Measurements from ENCODE around the gene ANKRD28.

Gene ANKRD28

DNA sequence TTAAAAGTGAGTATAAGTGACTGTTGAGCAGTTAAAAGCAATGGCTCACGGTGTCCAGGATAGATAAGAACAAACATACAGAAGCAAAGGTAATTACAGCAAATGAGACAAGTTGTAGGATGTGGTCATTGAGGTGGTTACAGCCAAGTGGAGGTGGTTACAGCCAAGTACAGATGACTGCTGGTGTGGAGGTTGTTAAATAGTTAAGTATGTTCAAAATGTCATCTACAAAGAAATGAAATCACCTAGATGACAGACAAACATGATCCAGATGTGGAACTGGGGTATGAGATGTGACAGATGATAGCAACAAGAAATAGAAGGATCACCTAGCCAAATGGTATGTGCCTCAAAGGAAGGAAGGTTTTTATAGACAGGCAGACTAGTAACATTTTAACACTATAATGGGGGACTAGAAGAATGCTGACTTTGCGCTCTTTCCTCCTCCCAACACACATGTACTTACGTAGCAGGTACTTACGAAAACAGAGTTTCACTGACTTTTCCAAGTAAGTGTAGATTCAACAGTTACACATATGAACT is 6.8 kb upstream of the ANKRD28 start:
- in situ Hi-C loops (cut with HindIII; ENCODE audit: low sequenced_read_pairs) = no loop called here

DNA sequence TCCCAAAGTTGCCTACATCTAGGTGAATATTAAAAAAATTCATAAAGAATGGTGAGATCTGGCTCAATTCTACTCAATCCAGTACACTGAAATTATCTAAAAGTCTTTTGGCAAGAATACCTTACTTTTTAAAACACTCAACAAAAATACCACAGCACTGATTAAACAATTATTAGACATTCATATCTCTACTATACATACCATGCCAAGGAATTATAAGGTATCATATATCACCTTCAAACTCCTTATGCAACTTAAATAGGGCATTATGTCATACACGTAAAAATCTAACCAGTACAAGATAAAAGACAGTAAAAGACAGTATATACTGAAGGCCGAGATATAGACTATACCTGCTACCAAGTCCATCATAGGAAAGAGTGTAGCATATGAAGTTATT is 6.1 kb upstream of the ANKRD28 start:
- in situ Hi-C loops (cut with HindIII; ENCODE audit: low sequenced_read_pairs) = no loop called here

DNA sequence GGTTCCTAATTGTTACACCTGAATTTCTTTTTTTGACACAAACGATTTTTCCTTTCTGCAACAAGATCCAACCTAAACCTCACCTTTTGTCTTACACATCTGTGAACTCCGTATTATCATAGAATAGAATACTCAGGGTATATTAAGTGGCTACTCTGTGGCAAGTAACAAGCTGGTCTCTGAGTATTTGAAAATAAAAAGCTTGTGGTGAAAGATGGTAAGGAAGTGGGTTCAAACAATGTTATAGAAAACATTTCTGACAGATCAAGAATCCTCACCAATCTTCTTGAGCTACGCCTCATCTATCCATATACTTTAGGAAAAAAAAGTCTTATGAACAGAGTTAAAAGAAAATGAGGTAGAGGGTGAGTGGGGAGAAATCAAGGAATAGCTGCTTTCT is 3.5 kb upstream of the ANKRD28 start:
- in situ Hi-C loops (cut with HindIII; ENCODE audit: low sequenced_read_pairs) = no loop called here

DNA sequence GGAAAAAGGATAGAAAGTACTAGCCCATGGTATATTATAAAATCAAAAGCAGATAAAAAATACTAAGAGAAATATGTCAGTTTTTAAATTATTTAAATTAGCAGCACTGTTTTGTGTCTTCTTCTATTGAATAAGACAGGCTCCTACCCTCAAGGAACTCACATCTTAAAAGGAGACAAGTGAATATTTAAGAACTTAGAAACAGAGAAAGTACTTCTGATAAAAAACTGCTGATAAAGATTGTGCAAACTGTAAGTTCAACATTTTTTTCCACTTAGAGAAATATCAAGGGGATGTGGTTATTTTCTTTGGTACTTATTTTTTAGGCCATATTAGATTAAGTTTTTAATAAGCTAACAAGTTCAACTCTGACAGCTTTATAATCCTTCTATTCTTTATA is 3.0 kb upstream of the ANKRD28 start:
- in situ Hi-C loops (cut with HindIII; ENCODE audit: low sequenced_read_pairs) = no loop called here

DNA sequence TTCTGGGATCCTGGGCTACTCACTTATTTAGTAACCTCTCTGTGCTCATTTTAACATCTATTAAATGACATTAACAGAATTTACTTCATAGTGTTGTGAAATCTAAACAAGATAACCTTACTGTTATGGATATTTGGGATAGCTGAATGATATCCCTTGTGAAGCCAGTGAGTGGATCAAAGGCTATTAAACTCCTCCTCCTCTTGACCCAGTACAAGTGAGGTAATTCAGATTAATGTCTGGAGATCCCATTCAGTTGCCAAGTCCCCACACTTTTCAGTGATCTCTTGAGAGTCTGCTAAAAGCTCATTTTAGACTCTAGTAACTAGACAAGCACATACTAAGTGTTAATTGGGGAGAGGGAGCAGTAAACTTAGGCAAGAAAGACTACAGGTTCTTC is 2.5 kb upstream of the ANKRD28 start:
- in situ Hi-C loops (cut with HindIII; ENCODE audit: low sequenced_read_pairs) = no loop called here

DNA sequence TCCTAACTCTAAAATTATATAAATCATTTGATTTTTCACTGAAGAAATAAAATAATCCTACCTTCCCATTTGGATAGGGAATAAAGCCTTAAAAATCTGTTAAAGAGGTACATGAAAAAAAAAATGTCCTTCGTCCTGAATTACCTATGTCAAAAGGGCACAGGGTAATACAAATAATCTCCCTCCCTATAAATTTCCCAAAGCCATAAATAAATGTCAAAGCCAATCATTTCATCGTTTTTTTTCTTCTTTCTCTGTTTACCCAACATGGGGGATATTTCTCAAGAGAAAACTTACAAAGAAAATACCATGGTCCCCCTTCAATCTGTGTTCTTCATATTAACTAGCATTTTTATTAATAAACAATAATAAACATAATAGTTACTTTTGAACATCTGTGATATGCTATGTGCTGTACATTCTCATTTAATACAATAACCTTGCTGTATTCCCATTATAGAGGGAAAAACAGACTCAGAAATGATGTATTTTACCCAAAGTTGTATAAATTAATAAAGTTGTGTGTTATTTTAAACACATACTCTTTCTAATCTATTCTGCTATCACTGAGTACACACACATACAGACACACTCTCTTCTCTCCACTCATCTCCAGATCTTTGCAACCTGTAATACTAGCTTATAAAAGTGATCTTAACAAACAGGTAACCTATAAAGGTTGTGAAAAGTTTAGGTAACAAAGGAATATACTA is 910 bp upstream of the ANKRD28 start:
- in situ Hi-C loops (cut with HindIII; ENCODE audit: low sequenced_read_pairs) = no loop called here

DNA sequence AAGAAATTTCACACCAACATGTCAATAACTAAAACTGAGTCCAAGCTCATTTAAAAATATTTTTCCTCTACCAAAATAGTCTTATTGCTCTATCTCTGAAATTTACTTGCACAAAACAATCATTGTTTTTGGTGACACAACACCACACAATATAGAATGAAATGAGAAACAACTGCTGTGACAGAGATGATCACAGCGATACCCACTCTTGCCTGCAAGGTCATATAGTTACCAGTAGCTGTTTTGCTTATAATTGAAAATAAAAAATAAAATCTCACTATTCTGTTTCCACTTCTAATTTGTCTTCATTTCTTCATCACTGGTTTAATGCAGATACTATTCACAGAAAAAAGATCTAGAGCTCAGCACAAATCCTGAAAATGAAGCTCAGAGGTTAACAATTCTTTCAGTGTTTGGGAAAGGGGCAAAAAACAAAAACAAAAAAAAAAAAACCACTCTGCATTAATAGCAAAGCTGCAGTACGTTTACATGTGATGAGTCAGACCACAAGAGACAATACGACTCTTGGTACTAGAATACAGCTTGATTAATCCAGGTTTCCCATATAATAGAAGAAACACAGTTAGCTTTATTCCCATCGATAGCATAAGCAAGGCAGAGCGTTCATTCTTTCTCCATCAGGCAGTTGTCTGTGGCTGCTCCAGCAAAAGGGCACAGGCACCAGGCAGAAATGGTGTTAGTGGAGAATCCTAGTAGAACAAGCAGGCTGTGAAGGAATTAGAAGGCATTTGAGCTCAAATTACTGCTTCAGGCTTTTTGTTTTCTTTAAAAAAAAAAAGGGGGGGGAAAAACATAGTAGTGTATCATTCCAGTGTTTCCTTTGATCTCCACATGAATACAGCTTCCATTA is 773 bp downstream of the ANKRD28 start:
- in situ Hi-C loops (cut with HindIII; ENCODE audit: low sequenced_read_pairs) = no loop called here

DNA sequence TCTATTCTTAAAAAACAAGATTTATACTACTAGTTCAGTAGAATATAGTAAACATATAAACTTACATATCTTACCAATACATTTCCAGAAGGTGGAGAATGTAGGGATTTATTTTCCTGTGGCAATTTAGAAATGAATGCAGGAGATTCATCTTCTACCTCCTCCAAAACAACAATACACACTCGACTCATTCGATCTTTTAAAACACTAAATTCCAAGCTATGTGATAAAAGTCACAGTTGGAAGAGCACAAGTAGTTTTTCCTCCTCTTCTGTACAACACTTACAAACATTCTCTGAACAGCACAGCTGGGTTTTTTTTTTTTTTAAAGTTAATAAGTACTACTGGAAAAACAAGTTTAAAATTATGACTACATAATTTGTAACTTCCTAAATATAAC is 1.4 kb downstream of the ANKRD28 start:
- in situ Hi-C loops (cut with HindIII; ENCODE audit: low sequenced_read_pairs) = no loop called here

DNA sequence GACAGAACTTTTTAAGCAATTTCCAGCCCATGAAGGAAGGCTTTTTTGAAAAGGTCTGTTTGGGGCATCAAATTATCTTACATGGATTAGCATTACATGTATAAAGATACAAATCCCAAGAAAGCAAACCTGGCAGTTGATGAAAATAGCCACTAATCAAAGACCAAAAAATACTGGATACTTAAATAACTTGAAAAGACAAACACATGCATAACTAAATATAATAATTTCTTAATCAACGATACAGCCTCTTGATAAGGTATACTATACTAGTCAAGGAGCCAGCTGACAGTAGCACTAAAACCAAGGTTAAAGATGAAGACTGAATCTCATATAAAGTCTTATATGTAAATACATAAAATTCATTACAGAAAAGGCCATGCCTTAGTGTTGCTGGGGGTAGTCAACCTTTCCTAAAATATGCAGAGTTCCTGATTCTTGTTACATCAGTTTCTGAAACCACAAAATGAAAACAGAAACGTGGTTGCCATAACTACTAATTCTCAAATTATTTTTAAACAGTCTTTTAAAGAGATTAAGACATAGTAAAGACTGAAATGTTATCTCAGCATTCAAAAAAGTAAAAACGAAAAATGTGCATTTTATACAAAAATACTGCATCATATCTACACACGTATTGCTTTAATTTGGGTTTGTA is 2.0 kb downstream of the ANKRD28 start:
- in situ Hi-C loops (cut with HindIII; ENCODE audit: low sequenced_read_pairs) = no loop called here

DNA sequence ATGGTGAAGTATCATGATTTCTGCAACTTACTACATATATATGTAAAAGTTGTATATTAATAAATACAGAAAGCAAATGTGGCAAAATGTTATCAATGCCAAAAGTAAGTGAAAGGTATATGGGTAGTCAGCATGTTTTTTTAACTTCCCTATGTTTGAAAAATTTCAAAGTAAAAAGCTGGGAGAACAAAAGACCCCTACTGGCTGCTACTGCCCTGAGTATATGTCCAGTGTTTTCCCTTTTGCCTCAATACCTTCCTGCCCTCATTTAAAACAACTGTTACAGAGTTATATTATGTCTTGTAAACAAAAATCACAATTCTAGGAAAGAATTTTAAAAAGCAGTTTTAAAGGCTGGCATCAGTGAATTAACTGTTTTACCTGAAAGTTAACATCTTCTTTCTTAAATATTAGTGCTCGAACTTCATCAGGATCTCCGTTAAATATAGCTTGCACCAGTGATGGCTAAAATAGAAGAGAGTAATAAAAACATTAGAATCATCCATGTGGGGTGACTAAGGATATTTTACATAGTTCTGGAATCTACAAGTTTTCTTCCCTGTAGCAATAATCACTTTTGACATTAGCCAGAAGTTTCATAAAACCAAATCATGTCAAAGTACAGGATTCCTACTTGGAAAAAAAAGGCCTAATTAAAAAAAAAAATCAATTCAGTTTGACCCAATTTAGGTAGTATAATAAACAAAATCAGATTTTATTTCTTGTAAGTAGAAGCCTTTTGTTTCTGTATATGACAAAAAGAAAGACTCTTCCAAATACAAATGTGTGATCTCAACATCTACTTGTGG is 2.7 kb downstream of the ANKRD28 start:
- in situ Hi-C loops (cut with HindIII; ENCODE audit: low sequenced_read_pairs) = loop anchor here (5.0 kb wide), 1 partner anchor 158 kb away; no protein-coding TSS in a partner anchor

DNA sequence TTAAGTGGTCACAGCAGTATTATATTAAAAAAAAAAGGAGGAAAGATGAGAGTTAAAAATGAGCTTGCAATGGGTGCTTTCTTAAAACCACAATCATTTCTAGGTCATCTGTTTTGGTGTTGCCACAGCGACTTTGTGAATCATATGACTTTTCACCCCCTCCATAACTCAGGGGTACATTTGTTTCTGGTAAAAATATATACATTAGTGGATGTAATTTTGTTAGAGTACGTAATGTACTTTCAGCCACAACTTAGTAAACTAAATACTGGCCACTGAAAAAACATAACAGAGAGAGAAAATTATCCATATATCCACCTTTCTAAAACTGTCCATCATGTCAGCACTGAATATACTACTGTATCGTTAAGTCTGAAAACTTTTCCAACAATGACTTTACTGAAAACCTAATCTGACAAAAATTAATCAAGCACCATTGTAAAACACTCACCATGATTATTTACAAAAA is 3.4 kb downstream of the ANKRD28 start:
- in situ Hi-C loops (cut with HindIII; ENCODE audit: low sequenced_read_pairs) = loop anchor here (5.0 kb wide), 1 partner anchor 157 kb away; no protein-coding TSS in a partner anchor

DNA sequence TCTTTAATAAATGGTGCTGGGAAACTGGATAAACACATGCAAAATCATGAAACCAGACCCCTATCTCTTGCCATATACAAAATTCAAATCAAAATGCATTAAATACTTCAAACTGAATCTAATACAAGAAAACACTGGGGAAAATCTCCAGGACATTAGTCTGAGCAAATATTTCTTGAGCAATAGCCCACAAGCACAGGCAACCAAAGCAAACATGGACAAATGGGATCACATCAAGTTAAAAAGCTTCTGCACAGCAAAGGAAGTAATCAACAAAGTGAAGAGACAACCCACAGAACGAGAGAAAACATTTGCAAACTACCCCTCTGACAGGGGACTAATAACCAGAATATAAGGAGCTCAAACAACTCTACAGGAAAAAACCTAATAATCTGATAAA is 6.3 kb downstream of the ANKRD28 start:
- in situ Hi-C loops (cut with HindIII; ENCODE audit: low sequenced_read_pairs) = loop anchor here (5.0 kb wide), 1 partner anchor 154 kb away; no protein-coding TSS in a partner anchor

DNA sequence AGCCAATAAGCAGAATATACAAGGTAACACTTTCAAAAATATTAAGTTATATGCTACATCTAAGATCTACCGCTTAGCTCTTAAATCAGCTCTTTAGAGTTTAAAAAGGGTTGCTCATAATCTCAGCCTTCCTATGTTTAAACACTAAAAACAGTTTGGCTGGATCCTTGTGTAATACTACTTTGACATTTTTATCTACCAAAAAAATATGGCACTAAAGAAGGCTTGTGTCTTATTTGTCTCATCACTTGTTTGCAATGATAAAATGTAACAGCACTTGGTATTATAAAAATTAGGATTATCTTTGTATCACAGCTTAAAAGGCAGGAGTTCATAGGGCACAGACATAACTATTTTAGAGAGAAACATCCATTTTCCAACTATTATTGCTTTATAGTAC is 9.8 kb downstream of the ANKRD28 start:
- in situ Hi-C loops (cut with HindIII; ENCODE audit: low sequenced_read_pairs) = no loop called here

DNA sequence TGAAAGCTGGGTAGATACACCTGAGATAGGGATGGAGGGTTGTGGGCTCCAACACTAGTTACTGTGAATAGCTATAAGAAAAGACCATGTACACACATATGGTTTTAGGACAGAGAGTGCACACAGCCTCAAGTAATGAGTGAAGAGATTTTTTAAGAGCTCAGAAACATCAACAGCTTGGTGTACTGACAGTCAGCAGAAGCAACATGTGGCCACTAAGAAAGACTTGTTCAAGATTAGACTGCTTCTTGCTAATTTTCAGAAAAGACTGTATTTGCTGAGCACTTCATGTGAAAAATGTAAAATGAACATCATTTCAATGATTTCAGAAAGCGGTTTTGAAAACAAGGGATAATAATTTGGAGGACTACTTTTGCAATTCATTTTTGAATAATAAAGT is 10.3 kb downstream of the ANKRD28 start:
- in situ Hi-C loops (cut with HindIII; ENCODE audit: low sequenced_read_pairs) = no loop called here

DNA sequence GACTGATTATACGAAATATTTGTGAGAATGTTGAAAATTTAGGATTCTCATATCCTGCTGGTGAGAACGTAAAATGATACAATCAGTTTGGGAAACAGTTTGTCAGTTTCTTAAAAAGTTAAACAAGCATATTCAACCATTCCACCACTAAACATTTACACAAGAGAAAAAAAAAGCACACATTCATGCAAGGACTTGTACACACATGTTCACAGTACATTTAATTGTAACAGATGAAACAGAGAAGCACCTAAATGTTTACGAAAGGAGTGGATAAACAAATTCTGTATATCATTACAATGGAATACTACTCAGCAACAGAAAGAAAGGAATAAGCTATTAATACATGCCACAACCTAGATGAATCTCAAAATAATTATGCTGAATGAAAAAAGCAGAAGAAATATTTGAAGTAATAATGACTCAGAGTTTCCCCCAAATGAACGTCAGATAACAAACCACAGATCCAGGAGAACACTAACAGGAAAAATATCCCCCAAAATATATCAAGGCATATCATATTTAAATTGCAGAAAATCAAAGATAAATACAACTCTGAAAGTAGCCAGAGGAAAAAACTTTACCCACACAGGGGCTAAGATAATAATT is 14.3 kb downstream of the ANKRD28 start:
- in situ Hi-C loops (cut with HindIII; ENCODE audit: low sequenced_read_pairs) = no loop called here

DNA sequence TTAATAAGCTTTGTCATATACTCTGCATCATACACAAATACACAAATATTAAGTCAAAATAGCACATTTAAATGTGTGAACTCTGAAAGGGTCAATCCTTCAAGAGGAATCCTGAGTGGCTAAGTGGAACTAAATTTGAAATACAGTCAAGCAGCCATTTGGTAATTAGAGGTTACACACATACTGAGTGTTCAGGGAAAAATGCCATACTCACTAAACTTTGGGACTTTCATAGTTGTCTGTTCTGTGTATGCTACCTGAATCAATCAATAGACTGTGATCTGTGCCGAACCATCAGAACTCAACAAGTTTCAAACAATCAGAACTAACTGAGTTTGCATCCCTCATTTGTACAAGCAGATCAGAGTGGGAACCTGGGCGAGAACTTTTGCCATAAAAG is 15.3 kb downstream of the ANKRD28 start:
- in situ Hi-C loops (cut with HindIII; ENCODE audit: low sequenced_read_pairs) = no loop called here

DNA sequence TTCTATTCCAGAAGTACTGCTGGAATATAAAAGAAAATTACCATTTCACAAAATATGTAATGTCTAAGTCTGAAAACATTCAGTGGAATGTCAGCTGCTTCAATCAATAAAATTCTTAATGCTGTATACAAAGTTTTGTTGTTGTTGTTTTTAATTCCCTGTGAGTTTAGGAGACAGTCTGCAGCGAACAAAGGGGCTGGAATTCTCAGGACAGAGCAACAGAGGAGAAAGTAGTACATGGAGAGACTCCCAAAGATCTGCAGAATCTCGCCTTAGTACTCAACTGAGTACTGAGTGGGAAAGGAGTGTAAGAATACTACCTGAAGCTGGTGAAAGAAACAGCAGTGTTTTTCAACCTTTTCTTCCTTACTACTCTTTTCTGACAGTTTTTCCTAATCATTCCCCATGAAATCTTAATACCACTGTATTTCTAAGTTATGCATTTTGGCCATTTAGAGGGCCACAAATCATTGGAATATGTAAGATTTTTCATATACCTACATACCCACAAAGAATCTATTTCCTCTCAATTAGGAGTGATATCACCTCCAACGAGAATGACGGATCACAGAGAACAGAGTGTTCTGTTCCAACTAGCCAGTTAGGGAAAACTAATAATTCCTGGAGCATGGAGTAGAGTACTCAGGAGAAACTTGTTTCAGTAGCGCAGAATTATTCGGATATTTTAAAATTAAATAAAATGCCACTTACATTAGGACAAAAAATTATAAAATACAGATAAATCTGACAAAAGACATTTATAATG is 16.0 kb downstream of the ANKRD28 start:
- in situ Hi-C loops (cut with HindIII; ENCODE audit: low sequenced_read_pairs) = no loop called here

DNA sequence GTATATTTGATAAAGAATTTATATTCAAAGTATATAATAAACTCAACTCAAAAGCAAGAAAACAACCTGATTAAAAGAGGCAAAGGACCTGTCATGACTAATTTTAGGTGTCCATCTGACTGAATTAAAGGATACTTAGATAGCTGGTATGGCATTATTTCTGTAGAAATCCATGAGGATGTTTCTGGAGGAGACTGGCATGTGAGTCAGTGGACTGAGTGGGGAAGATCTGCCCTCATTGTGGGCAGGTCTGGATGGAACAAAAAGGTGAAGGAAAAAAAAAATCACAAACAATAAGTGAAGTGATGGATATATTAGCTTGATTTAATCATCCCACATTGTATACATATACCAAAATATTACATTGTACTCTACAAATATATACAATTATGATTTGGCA is 16.6 kb downstream of the ANKRD28 start:
- in situ Hi-C loops (cut with HindIII; ENCODE audit: low sequenced_read_pairs) = no loop called here

DNA sequence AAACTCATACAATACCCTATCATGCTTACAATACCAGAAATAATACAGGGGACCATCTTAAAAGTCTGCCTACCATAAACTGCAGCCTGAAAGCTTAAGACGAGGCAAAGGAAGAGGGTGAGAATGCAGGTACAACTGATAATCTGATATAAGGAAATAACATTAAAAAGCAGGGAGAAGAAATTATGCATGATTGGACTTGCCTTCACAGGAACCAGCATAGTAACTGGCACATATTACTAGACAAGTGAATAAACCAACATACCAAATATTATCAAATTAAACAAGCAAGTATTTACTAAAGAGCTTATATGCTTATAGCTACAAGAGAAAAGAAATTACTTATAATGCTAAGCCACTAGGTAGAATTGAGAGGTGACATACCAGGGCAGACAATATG is 18.7 kb downstream of the ANKRD28 start:
- in situ Hi-C loops (cut with HindIII; ENCODE audit: low sequenced_read_pairs) = no loop called here
